Measurements from ENCODE around the gene PCCA. TPM values are rescaled to one million over a fixed set of nuclear protein-coding genes. Genes with fewer than 3 reads are reported as not detected.
"Not testable (repeated sequence)": the region's sequence is repeated elsewhere in the genome, so short reads cannot be mapped to it uniquely, and the experiment has no call there.

The PCCA gene
- total and polyA plus RNA-seq, 9 donors = 23.5 to 62.4 (median 45.8) TPM

- Histone ChIP-seq H3K9me3 (no peaks in the 10 kb centered on the region), H3K27ac (no peak overlapping the region), H3K27me3 (no peaks in the 10 kb centered on the region), H3K4me1 (ENCODE audit: insufficient read depth) (no peaks in the 10 kb centered on the region), H3K36me3 (no peaks in the 10 kb centered on the region), H3K4me3 (no peak overlapping the region)
- TF ChIP-seq, protein P1, sequence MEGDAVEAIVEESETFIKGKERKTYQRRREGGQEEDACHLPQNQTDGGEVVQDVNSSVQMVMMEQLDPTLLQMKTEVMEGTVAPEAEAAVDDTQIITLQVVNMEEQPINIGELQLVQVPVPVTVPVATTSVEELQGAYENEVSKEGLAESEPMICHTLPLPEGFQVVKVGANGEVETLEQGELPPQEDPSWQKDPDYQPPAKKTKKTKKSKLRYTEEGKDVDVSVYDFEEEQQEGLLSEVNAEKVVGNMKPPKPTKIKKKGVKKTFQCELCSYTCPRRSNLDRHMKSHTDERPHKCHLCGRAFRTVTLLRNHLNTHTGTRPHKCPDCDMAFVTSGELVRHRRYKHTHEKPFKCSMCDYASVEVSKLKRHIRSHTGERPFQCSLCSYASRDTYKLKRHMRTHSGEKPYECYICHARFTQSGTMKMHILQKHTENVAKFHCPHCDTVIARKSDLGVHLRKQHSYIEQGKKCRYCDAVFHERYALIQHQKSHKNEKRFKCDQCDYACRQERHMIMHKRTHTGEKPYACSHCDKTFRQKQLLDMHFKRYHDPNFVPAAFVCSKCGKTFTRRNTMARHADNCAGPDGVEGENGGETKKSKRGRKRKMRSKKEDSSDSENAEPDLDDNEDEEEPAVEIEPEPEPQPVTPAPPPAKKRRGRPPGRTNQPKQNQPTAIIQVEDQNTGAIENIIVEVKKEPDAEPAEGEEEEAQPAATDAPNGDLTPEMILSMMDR (IDR thresholded peaks at IDR 0.05) = no peak
- no peak for TF ChIP-seq POLR2A (IDR thresholded peaks at IDR 0.05)
- TF ChIP-seq EP300 (IDR thresholded peaks at IDR 0.05) = no peak
- DNase-seq = no peak
- 99% methylated on average over 2 of the region's 2 CpGs for WGBS, 3 donors
- intact Hi-C loops (cut with DNase I) = no loop called here
These were observed 124.7 kb downstream of the PCCA start for GRCh38 chr13:100213576-100213975.

GRCh38 chr13:100214886-100215285, 126.0 kb downstream of the PCCA start:
- 93 to 97% (median 97%) methylated on average over 3 of the region's 3 CpGs for WGBS, 3 donors

DNA sequence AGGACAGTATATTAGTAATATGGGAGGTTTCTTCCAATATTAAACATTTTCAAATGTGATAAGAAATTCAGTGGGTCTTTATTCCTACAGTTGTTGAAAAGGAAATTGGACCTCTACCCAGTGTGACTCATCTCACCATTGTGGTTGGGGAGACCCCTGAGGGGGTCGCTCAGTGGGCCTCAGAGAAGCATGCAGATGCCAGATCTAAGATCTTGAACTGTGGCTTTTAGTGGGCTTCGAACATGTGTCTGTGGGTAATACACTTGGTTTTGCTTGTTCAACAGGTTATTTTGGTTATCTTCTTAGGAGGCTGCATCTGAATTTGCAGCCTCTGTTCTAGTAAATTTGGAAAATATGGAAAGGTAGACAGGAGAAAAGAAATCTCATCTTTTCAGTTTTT, 132.3 kb downstream of the PCCA start:
- Histone ChIP-seq H3K36me3 (no peaks in the 10 kb centered on the region), H3K27me3 (no peaks in the 10 kb centered on the region), H3K4me3 (no peak overlapping the region), H3K4me1 (ENCODE audit: insufficient read depth) (no peaks in the 10 kb centered on the region), H3K27ac (no peak overlapping the region), H3K9me3 (no peaks in the 10 kb centered on the region)
- 81 to 94% (median 94%) methylated on average over 2 of the region's 2 CpGs for WGBS, 3 donors
- TF ChIP-seq, protein P1 (IDR thresholded peaks at IDR 0.05) = no peak
- TF ChIP-seq EP300 (IDR thresholded peaks at IDR 0.05) (no peak), POLR2A (IDR thresholded peaks at IDR 0.05) (no peak)
- no peak for DNase-seq
- intact Hi-C loops (cut with DNase I) = no loop called here

More at GRCh38 chr13:100214886-100215285, 126.0 kb downstream of the PCCA start:
- no peak overlapping the region for H3K27ac ChIP-seq
- TF ChIP-seq, protein P1 (IDR thresholded peaks at IDR 0.05) = no peak
- TF ChIP-seq POLR2A (IDR thresholded peaks at IDR 0.05) (no peak), EP300 (IDR thresholded peaks at IDR 0.05) (no peak)
- no peak for DNase-seq
- no peaks in the 10 kb centered on the region for H3K36me3 ChIP-seq
- intact Hi-C loops (cut with DNase I) = no loop called here
- H3K4me1 ChIP-seq (ENCODE audit: insufficient read depth) = no peaks in the 10 kb centered on the region
- no peaks in the 10 kb centered on the region for H3K27me3 ChIP-seq
- no peaks in the 10 kb centered on the region for H3K9me3 ChIP-seq
- H3K4me3 ChIP-seq = no peak overlapping the region

GRCh38 chr13:100223966-100224530, 135.2 kb downstream of the PCCA start:
- intact Hi-C loops (cut with DNase I) = not testable (repeated sequence)

GRCh38 chr13:100229603-100230002, 140.7 kb downstream of the PCCA start:
- no peak overlapping the region for H3K4me3 ChIP-seq
- 92 to 95% (median 94%) methylated on average over 7 of the region's 7 CpGs for WGBS, 3 donors
- no peak for DNase-seq
- no peaks in the 10 kb centered on the region for H3K9me3 ChIP-seq
- no peaks in the 10 kb centered on the region for H3K4me1 ChIP-seq (ENCODE audit: insufficient read depth)
- H3K27me3 ChIP-seq = no peaks in the 10 kb centered on the region
- H3K27ac ChIP-seq = no peak overlapping the region
- no peaks in the 10 kb centered on the region for H3K36me3 ChIP-seq
- no peak for TF ChIP-seq POLR2A (IDR thresholded peaks at IDR 0.05)
- TF ChIP-seq, protein P1 (IDR thresholded peaks at IDR 0.05) = no peak
- TF ChIP-seq EP300 (IDR thresholded peaks at IDR 0.05) = no peak
- intact Hi-C loops (cut with DNase I) = loop anchor here in 3 of 4 donors (5.0 to 10.0 kb wide), 3 partner anchors 252 to 575 kb away; no protein-coding TSS in a partner anchor

More at GRCh38 chr13:100223966-100224530, 135.2 kb downstream of the PCCA start:
- not testable (repeated sequence) for H3K27ac ChIP-seq; H3K27me3 ChIP-seq; H3K36me3 ChIP-seq; H3K4me1 ChIP-seq (ENCODE audit: insufficient read depth); H3K9me3 ChIP-seq; H3K4me3 ChIP-seq; DNase-seq
- 94 to 96% (median 96%) methylated on average over 27 to 30 of the region's 30 CpGs for WGBS, 3 donors
